Esophagus mucosa (tissue), 1 donor: ENCODE measurements around the gene CBARP. TPM values are rescaled to one million over a fixed set of nuclear protein-coding genes. Genes with fewer than 3 reads are reported as not detected.
A peak's percentile ranks its signal among the peaks of the same experiment; 100 is the strongest.
"Not testable (repeated sequence)": the region's sequence is repeated elsewhere in the genome, so short reads cannot be mapped to it uniquely, and the experiment has no call there.

Experiments
- ATAC-seq: fragments of 200-7000 bp; cut with Tn5 transposase; one replicate; pipeline ENCODE4 v1.9.1; 2020
- total RNA-seq: library from RNA; stranded (reverse); gene quantifications from one replicate; pipeline ENCODE4 v1.2.4, GENCODE V29; 2023
- donor health status: DM: yes; HTN: yes; CAD: no.

Gene CBARP
- total RNA-seq, 1 donor from 2014 or later = 2.0 TPM

DNA sequence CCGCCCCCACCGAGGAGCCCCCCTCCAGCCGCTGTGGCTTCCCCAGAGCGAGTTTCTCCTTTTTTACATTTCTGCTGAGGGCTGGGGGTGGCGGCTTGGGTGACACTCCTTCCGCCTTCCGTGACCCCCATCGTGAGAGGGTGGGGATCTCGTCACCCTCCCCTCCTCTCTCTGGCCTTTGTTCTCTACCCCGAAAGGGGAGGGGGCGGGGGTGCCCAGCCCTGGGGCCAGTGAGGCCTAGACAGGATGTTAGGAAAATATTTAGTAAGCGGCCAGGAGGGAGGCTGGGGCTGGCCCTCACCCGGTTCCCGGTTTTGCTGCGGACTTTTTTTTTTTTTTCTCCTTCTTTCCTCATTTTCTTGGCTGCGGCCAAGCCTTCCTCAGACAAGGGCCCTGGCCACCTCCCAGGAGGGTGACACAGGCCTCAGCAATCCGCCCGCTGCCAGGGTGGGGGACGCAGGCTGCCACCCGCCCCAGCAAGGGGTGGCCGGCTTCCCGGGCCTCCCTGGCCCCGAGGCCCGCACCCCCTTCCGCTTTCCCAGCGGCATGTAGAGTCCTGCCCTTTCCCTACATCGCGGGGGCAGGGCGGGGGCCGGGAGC is 14.5 kb upstream of the CBARP start:
- ATAC-seq = peak; percentile 40

GRCh38 chr19:1251330-1252220 is 13.8 kb upstream of the CBARP start:
- no peak for ATAC-seq

DNA sequence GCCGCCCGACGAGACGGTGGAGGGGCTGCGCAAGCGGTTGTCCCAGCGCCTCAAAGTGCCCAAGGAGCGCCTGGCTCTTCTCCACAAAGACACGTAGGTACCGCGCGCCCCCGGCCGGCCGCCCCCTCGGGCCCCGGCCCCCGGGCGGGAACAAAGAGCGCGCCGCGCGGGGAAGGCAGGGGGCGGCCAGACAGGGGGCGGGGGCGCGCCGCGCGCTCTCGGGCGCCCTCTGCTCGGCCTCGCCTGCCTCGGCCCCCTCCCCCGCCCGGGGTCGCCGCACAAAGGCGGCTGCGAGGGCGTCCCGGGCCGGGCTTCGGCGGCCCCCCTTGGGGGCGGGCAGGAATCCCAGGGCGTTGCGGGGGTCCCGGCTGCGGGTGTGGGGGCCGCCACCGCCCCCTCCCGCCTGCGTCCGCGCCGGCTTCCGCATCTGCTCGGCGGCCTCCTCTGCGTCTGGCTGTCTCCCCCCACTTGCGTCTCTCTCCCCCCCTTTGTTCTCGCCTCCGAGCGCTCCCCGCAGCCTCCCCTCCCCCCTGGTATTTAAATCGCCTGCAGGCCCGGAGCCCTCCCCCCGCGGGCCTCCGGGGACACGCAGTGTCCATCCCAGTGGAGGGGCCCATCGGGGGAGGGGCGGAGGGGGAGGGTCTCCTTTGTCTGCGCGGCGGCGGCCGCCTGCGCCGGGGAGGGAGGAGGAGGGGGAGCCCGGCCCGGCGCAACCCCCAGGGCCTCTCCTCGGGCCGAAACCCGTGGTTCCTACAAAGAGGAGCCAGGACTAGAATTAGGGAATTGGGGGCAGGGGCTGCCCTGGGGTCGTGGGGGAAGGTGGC is 12.8 kb upstream of the CBARP start:
- no peak for ATAC-seq

DNA sequence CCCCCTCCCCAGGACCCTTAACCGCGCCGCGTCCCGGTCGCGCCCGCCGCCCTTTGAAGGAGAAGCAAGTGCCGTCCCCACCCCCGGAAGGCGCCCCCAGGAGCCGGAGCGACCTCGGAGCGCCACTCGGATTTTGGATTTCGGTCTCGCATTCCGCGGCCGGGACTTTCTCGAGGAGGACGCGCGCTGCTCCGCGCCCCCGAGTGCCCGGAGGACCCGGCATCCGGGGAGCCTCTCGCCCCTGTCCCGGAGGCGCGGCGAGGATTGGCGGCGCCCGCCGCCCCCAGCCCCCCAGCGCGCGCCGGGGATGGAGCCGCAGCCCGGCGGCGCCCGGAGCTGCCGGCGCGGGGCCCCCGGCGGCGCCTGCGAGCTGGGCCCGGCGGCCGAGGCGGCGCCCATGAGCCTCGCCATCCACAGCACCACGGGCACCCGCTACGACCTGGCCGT is 12.2 kb upstream of the CBARP start:
- no peak for ATAC-seq

DNA sequence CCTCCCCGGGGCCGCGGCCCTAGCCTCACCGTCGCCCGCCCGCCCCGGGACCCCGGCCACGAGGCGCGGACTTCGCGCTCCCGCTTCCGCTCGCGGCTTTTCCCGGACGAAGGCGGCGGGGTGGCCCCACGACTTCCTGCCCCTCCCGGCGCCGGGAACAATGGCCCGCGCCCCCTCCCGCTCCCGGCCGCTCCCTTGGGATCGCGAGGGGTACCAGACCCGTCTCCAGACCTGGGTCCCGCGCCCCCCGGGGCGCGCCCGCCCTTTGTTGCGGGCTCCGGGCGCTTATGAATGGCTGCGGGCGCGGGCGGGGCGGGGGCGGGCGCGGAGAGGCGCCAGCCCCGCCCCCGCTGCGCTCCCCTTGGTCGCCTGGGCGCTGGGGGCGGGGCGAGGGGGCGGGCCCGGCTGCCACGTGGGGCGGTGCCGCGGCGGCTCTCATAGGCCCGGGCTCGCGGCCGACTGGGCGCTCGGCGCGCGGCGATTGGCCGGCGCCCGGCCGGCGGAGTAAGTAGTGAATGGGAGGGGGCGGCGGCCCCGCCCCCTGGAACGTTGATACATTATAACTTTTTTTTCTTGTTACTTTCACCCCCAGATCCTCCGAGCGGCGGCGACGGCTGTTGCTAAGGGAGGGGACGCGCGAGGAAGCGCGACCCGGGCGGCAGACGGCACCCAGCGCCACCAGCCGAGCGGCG is 11.6 kb upstream of the CBARP start:
- peak; percentile 44 for ATAC-seq

GRCh38 chr19:1248786-1249297 is 11.0 kb upstream of the CBARP start:
- peak; percentile 4 for ATAC-seq

DNA sequence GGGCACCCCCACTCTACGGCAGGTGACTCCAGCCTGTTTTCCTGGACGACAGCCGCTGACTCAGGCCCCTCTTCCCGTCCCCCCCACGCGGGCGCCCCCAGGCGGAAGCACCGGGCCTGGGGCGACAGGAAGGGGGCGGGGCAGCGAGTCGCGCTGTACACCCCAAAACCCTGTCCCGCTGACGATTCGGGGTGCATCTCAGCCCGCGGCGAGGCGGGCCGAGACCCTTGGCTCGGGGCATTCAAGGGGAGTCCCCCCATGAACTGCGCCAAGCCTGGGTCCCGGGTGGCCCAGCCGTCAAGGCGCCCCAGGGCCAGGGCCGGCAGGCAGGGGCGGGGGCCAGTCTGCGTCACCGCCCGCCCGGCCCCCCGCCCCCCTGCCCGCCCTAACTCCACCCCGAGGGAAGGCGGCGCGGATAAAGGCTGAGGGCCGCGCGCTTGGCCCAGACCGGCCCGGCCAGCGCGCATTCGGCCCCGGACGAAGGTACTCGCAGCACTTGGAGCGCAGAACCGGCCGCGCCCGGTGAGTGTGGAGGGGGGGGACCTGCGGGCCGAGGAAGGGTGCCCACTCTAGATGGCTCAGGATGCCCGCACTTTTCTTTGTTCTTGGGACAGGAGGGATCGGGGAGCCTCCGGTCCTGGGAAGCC is 10.5 kb upstream of the CBARP start, which contains the start of gene MIDN:
Gene MIDN (plus strand): TSS at position 445 of the 647 bp plus-strand sequence. CDS start 1,714 bp downstream, outside the sequence.
- peak; percentile 26 for ATAC-seq

DNA sequence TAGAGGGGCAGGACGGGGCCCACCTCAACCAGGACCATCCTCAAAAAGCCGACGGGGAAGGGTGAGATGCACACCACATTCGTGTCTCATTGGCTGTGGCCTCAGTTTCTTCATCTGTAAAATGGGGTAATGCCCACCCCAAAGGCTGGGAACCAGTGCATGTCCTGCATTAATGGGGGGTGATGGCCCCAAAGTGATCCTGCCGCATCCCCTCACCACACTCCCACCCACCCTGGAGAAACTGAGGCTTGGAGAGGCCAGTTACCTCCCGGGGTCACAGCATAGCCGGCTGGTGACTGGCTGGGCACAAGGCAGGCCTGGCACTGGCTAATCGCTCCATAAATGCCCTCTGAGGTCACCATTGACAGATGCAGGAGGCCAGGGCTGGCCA is 9.9 kb upstream of the CBARP start:
- ATAC-seq = no peak

DNA sequence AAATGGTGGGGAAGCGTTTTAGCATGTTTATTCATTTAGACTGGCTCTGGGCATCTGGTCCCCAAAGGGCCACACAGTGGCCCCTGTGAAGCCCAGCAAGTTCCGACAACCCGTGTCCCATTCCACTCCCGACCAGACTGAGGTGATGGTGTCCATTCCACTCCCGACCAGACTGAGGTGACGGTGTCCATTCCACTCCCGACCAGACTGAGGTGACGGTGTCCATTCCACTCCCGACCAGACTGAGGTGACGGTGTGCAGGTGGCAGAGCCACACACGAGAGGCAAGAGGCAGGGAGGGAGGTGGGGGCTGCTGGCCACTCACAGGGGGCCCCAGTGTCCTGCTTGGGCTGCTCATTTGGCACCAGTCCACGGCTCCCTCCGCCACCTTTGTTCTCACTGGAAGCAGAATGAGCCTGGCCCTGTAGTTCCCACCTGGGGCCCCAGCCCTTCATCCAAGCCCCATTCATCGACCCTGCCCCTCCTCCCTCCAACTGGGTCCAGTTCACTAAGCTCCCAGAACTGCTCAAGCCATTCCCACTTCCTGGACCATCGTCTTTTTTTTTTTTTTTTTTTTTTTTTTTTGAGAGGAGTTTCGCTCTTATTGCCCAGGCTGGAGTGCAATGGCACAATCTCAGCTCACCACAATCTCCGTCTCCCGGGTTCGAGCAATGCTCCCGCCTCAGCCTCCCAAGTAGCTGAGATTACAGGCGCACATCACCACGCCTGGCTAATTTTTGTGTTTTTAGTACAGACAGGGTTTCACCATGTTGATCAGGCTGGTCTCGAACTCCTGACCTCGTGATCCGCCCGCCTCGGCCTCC is 8.7 kb upstream of the CBARP start:
- ATAC-seq = not testable (repeated sequence)

DNA sequence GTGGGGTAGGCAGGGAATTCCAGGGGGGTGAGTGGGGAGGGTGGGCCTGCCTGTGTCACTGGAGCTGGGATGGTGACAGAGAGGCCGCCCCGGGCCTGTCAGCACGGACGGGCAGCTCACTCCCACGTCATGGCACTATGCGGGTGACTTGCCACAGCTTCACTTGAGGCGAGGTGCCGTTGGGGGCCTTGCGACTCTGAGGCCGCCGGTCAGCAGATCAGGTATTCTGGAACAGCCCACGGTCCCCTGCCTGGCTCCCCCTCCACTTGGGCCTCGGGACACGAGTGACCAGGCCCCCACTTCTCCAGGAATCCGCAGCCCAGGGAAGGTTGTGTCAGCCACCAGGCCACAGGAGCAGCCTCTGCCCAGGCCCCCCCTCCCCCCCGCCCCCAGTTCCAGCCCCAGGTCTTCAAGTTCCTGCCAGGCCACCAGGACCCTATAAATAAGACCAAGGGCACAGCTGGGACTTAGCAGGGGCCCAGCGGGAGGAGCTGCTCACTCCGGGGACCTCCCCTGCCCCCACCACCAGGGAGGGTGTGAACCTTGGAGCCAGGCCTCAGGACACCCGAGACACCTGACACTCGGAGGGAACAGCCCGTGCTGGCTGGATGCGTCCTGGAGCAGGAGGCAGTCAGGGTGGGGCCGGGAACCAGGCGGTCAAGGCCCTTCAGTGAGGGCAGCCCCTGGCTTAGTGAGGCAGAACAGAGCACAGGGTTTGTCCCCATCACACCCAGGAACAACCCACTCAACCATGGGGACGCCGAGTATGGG is 7.9 kb upstream of the CBARP start:
- ATAC-seq = peak; percentile 0

GRCh38 chr19:1244693-1245451 is 7.1 kb upstream of the CBARP start:
- peak; percentile 19 for ATAC-seq

- ATAC-seq = peak; percentile 47
These were observed 6.2 kb upstream of the CBARP start for GRCh38 chr19:1243768-1244692.

DNA sequence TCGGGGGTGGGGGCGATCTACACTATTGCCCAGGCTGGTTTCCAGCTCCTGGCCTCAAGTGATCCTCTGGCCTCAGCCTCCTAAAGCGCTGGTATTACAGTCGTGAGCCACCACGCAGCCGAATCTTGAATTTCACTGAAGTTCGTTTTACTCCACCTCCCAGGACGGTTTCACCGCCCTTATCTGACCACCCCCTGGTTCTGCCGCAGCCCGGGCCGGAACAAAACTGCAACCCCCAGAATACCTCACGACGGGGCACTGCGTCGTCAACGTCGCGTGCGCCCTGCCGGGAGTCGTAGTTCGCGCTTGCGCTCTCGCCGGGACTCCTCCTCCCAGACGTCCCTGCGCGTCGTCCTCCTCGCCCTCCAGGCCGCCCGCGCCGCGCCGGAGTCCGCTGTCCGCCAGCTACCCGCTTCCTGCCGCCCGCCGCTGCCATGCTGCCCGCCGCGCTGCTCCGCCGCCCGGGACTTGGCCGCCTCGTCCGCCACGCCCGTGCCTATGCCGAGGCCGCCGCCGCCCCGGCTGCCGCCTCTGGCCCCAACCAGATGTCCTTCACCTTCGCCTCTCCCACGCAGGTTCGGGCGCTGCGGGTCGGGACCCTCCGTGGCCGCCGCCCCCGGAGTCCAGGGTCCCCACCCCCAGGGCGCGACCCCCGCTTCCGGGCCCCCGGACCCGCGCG is 3.8 kb upstream of the CBARP start, which contains the start of gene ATP5F1D:
Gene ATP5F1D (plus strand): TSS at position 335 of the 679 bp plus-strand sequence. CDS start 100 bp downstream, at position 435.
- ATAC-seq = peak; percentile 58

DNA sequence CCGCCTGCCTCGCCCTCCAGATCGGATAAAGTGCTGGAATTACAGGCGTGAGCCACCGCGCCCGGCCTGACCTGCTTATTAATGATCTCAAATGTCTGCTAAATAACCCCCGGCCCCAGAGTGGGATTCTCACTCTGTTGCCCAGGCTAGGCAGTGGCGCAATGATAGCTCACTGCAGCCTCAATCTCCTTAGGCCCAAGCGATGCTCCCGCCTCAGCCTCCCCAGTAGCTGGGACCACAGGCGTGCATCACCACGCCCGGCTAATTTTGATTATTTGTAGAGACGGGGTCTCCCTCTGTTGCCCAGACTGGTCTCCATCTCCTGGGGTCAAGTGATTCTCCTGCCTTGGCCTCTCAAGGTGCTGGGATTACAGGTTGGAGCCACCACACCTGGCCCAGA is 3.1 kb upstream of the CBARP start:
- ATAC-seq = no peak

GRCh38 chr19:1239796-1240737 is 2.3 kb upstream of the CBARP start:
- ATAC-seq = peak; percentile 25

GRCh38 chr19:1239420-1239795 is 1.6 kb upstream of the CBARP start:
- no peak for ATAC-seq
